COLO668 (cell line): ENCODE measurements around the gene YDJC.
"Not testable (repeated sequence)": the region's sequence is repeated elsewhere in the genome, so short reads cannot be mapped to it uniquely, and the experiment has no call there.

ENCODE experiments used
- DNase-seq: peaks from one replicate; lab custom pipeline; 2025; ENCODE audit not compliant: unreplicated experiment; lab: John Stamatoyannopoulos, UW

Gene YDJC, protein sequence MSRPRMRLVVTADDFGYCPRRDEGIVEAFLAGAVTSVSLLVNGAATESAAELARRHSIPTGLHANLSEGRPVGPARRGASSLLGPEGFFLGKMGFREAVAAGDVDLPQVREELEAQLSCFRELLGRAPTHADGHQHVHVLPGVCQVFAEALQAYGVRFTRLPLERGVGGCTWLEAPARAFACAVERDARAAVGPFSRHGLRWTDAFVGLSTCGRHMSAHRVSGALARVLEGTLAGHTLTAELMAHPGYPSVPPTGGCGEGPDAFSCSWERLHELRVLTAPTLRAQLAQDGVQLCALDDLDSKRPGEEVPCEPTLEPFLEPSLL

DNA sequence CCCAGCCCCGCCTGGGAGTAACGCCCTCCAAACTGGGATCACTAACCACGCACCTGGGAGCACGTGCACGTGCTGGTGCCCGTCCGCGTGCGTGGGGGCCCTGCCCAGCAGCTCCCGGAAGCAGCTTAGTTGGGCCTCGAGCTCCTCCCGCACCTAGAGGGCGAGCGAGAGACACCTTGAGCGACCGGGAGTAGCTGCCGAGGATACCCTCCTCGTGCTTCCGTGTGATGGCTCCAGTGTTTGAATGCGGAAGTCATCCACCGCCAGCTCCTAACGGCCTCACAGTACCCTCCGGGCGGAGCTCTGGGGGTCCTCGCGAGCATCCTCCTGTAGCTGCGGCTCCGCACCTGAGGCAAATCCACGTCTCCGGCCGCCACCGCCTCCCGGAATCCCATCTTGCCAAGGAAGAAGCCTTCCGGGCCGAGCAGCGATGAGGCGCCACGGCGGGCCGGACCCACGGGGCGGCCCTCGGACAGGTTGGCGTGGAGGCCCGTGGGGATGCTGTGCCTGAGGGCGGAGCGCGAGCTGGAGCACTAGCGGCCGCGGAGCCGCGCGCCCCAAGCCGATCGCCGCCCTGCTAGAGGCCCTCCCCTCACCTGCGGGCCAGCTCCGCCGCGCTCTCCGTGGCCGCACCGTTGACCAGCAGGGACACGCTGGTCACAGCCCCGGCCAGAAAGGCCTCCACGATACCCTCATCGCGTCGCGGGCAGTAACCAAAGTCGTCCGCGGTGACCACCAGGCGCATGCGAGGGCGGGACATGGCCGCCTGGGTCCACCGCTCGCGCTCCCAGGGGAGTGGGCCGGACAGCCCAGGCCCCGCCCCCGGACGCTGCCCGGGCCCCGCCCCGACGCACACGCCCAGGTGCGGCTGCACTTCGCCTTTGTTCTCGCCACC is at the start of gene YDJC:
Gene YDJC (minus strand): TSS at position 768 of the 895 bp plus-strand sequence. CDS start 8 bp downstream, at position 760.
- DNase-seq = peak; percentile 97

DNA sequence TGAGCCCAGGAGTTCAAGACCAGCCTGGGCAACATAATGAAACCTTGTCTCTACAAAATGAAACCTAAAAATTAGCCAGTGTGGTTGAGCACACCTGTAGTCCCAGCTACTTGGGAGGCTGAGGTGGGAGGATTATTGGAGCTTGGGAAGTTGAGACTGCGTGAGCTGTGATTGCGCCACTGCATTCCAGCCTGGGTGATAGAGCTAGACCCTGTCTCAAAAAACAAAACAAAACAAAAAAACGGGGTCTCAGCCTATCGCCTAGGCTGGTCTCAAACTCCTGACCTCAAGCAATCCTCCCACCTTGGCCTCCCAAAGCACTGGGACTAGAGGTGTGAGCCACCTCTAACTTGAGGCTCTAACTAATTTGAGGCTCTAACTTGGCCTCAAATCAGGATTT is 49.6 kb upstream of the YDJC start:
- no peak for DNase-seq

DNA sequence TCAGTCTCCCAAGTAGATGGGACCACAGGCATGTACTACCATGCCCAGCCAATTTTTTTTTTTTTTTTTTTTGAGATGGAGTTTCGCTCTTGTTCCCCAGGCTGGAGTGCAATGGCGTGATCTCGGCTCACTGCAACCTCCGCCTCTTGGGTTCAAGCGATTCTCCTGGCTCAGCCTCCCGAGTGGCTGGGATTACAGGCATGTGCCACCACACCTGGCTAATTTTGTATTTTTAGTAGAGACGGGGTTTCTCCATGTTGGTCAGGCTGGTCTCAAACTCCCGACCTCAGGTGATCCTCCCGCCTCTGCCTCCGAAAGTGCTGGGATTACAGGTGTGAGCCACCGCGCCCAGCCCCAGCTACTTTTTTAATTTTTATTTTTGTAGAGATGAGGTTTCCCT is 49.0 kb upstream of the YDJC start:
- not testable (repeated sequence) for DNase-seq

DNA sequence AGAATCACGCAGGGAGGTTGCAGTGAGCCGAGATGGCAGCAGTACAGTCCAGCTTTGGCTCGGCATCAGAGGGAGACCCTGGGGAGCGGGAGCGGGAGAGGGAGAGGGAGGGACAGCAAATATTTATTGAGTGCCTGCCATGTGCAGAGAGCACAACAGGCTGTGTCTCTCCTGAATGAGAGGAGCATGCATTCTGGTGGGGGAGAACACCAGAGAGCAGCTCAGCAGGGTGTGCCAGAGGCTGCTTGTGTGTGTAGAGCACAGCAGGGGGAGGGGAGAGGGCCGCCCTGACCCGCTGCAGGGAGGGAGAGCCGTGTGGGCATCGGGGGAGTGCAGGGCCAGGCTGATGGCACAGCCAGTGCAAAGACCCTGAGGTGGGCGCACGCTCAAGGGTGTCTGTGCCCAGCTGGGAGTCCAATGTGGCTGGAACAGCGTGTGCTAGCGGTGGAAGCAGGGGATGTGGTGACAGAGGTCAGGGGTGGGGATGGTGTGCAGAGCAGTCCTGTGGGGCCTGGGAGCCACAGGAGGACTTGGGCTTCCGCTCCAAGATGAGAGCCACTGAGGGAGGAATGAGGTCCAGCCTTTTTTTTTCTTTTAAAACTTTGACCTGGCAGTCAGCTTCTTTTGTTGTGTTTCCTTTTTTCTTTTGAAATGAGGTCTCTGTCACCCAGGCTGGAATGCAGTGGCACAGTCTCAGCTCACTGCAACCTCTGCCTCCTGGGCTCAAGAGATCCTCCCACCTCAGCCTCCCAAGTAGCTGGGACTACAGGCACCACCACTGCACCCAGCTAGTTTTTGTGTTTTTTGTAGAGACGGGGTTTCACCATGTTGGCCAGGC is 48.0 kb upstream of the YDJC start:
- DNase-seq = no peak

DNA sequence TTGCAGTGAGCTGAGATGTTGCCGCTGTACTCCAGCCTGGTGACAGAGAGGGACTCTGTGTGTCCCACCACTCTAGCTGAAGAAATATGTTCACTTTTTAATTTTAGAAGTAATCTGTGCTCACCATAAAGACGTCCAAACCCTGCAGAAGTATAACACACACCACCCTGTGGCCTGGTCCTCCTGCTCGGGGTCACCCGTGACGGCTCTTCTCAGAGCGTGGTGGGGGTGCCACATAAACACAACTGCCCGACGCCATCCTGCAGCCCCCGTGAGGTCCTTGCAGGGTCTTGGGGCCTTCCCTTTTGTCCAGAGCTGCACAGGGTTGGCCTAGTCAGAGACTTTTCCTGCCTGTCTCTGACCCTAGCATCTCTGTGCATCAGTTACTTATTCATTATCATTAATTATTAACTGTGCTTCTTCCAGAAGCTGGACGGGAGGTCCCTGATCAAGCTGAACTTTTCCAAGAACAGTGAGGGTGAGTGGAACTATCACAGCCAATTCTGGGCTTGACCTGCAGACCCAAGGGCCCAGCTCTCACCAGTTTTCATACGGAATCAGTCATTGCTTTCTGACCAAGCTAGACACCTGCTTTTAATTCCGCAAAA is 44.9 kb upstream of the YDJC start:
- DNase-seq = no peak

DNA sequence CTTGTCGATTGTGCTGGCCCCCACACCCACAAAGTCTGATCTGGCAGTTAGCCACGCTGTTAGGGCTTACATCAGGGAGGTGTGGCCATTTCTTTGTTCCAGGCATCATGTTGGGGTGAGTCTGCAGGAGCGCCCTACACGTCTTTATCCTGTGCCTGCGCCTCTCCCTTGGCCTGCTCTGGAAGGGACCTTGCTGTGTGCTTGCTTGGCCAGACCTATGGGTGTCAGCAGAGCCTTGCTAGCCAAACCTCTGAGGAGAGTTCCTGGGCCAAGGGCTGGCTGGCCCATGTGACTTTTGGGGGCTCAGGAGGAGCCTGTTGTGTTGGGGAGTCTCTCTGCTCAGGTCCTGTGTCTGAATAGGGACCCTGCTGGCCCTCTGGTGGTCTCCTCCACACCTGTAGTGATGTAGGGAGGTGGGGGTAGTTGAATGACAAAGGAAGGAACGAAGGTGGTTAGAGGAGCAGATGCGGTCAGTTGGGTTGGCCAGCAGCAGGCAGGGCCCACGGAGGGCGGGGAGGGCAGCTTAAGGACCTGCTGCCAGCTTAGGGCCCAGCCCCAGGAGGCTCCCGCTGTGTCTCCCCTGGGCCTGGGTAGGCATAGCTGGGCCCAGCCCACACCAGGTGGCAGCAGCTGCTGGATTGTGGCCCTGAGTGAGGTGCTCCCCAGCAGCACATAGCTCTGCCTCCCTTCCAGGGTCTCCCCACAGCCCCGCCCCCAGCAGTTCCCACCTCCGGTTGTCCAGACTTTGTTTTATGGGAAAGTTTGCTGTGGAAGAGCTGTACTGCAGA is 43.9 kb upstream of the YDJC start:
- DNase-seq = no peak

DNA sequence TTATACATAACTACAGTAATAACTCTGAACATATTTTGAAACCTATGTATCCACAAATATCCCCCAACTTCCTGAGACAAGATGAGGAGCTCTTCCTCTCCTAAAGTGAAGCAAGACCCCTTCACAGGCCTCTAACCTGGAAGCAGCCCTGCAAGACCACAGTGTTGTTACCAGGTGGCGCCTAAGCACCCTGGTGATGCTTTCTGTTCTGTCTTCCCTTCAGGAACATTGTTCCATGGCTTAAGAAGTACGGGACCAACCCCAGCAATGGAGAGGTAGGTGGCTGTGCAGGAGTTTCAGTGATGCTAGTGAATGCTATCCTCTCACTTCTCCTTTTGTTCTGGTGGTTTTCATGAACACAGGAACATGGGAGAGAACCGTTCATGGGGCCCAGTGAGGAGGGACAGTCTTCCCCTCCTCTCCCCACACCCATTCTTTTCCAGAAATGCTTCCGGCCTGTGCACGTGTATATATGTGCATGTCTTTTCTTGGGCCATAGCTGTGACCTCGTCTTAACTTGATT is 42.3 kb upstream of the YDJC start:
- DNase-seq = no peak

DNA sequence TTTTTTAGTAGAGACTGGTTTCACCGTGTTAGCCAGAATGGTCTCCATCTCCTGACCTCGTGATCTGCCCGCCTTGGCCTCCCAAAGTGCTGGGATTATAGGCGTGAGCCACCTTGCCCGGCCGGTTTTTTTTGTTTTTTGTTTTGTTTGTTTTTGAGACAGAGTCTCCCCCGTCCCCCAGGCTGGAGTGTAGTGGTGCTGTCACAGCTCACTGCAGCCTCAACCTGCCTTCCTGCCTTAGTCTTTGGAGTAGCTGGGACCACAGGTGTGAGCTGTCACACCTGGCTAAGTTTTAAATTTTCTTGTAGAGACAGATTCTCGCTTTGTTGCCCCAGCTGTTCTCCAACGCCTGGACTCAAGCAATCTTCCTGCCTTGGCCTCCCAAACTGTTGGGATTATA is 39.2 kb upstream of the YDJC start:
- peak; percentile 70 for DNase-seq

DNA sequence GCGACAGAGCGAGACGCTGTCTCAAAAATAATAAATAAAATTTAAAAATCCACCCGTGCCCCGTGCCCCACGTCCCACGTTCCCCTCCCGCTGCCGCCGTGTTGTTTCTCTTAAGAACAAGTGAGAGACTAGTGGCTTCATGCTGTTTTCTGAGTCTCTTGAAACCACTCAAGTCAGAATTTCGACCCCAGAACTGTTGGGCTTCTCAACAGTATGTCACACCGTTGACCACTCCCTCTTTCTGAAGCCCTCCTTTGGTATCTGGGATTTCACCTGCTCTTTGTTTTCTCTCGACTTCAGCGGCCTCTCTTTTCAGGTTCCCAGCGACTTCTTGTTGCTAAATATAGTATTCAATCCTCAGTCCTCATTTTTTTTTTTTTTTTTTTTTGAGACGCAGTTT is 37.0 kb upstream of the YDJC start:
- DNase-seq = no peak

DNA sequence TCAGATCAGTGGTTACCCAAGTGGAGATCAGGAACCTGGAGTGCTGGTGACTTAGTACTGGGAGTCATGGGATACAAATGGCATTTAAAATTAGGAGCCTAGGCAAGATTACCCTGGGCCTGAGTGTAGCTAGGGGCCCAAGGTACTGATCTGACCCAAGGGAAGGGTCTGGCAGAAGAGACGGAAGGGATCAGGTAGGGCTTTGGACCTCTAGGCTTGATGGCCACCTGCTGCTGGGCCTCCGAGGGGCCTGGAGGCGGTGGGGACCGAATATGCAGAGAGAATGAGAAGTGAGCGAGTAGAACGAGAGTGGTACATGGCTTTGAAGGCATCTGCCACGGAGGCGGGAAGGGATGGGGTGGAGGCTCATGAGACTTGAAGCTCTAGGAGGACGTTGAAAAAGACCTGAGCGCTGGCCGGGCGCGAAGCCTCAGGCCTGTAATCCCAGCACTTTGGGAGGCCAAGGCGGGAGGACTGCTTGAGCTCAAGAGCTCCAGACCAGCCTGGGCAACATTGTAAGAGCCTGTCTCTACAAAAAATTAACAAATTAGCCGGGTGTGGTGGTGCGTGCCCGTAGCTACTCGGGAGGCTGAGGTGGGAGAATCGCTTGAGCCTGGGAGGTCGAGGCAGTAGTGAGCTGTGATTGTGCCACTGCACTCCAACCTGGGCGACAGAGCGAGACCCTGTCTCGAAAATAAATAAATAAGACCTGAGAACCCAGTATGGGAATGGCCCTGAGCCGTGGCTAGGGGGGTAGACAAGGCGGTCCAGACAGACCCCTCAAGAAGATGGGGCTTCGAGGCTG is 35.4 kb upstream of the YDJC start:
- no peak for DNase-seq

DNA sequence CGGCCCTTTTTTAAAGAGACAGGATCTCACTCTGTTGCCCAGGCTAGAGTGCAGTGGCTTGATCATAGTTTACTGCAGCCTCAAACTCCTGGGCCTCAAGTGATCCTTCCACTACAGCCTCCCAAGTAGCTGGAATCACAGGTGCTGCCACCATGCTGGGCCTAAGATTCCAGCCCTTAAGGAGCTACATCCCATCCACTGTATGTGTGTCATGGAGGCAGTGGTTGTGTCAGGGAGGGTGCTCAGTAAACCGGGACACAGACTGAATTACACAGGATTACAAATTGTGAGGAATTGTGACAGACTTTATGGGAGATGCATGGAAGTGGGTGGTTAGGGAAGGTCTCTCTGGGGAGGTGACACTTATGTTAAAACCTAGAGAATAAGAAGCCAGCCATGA is 33.9 kb upstream of the YDJC start:
- DNase-seq = no peak

DNA sequence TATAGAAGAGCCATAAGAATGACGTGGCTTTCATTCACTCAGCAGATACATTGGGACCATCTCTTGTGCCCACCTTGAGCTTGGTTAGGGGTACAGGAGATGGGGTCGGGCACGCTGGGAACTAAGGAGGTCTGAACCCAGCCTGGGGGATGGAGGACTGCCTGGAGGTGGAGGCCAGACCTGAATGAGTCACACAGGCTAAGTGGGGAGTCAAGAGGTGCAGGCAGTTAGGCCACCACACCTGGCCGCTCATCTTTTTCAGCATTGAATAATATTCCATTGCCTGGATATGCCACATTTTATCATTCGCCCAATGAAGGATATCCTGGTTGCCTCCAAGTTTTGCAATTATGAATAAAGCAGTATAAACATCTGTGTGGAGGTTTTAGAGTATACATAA is 32.2 kb upstream of the YDJC start:
- DNase-seq = no peak

DNA sequence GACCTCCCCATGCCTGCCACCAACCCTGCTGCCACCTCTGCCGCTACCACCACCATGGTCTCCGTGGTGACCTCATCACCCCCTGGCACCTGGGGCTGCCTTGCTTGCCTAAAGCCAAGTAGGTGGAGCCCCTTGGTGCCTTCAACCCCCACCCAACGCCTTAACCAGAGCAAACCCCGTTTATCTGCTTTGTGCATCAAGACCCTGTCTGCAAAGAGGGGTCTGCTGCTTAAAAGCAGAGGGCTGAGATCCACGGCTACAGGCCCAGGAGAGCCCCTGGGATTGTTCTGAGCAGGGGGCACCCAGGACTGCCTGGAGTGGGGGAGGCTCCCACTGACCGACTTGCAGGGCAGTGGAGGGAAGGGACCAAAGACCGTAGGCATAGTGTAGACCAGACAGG is 31.1 kb upstream of the YDJC start:
- DNase-seq = no peak

DNA sequence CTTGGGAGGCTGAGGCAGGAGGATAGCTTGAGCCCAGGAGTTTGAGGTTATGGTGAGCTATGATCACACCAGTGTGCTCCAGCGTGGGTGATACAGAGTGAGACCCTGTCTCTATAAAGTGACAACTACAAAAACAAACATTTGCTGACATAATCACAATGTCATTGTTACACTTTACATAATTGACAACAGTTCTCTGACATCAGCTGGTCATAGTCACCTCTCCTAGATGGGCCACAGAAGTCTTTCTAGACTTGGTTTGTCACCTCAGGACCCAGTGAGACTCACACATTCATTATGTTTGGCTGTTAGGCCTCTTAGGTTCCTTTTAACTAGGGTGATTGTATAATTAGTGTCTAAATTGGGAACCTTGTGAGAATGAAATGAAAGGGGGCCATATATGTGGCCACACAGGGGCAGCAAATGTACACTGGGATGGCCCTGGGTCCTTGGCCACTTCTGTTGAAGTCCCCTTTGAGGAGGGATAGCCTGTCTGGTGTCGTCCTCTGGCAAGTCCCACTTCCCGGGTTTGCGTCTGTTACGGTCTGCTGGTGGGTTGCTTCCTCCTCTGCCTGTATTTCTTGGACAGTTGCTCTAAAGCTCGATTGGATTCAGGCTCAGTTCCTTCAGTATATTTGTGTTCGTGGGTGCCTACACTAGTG is 30.2 kb upstream of the YDJC start:
- no peak for DNase-seq

DNA sequence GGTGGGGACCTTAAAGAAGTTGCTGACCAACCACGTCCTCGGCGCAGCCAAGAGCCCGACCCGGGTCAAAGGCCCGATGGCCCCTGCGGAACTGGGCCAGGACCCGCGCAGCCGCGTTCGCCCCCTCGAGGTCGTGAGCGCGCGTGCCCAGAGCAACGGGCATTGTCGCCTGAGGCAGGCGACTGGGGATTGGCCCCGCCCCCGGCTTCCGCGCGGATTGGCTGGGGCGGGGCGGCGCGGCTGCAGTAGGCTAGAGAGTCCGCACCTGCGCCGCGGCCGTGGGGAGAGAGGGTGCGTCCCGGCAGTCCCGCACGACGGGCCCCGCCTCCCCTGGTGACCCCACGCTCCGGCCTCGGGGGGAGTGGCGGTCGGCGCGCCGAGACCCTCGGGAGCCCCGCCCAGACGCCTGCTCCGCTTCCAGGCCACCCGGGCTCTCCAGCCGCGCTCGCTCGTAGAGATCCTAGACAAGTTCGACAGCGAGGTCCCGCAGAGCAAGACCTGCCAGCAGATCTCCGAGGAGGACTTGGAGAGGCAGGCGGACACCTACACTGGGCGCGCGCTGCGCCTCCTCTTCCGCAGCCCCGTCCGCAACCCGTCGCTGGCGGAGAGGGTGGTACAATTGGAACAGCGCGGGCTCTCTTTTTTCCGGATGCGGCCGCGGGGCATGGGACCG is 27.7 kb upstream of the YDJC start:
- peak; percentile 96 for DNase-seq

DNA sequence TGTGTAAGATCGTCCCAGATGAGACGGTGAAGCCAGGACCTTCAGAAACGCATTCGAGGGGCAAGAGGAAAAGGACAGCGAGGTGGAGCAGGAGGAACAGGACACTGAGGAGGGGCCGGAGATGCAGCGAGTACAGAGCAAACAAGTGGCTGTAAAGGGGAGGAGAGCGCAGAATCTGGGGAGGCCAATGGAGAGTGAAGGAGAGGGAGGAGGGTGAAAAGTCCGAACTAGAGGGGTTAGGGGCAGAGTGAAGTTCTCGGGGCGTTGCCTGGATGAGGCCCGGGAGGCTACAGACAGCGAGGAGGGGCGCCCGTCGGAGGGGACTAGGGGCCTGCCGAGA is 27.2 kb upstream of the YDJC start:
- no peak for DNase-seq

DNA sequence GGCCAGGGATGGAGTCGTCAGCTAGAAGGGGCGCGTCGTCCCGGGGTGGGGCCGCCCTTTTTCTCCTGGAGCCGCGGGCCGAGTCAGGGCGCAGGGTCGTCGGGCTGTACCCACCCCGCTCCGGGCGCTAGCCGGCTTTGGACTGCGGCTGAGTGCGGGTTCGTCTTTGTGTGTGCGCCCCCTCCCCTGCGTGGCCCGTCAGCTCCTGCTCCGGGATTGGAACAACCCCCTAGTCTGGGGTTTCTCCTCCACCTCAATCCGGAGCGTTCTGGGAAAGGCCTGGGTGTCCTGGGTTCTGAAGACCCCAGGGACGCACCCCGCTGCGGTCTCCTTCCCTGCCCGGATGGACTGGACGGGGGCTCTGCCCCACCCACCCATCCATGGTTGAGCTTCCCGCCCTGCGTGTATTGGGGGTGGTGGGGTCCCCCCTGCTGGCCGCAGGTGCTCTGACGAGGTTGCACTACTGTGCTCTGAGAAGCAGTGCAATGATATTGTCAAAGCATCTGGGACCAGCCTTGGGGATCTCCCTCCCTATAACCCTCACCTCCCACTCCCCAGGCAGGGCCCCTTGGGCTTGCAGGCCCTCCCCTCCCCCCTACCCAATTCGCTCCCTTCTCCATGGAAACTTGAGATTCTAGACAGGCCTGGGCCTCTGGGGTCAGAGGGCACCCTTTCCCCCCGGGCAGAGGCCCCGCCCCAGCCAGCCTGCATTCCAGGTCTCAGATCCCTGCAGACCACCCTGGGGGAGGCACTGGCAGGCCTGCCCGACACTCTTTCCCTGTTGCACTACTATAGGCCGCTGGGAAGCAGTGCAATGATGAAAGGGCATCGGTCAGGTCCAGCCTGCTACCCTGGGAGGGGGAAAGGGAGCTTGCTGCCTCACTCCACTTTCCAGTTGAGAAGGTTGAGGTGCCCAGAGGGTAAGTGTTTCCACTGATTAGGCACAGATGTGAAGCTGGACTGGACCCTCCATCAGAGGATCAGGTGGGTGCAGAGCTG is 23.0 kb upstream of the YDJC start:
- DNase-seq = peak; percentile 25
